Renal cortical epithelial cell (primary cell): ENCODE results near the gene LMBR1. TPM values are rescaled to one million over a fixed set of nuclear protein-coding genes. Genes with fewer than 3 reads are reported as not detected.
"Not testable (repeated sequence)": the region's sequence is repeated elsewhere in the genome, so short reads cannot be mapped to it uniquely, and the experiment has no call there.

Source experiments
- DNase-seq: peaks from one replicate; pipeline ENCODE4 v3.0.0-alpha.2; 2011; ENCODE audit warnings: low read depth
- total RNA-seq: library from RNA; depleted of rRNA; stranded (reverse); fragments of >200 nt; gene quantifications from 2 replicates; pipeline ENCODE4 v1.2.3, GENCODE V29; 2014

LMBR1 gene, protein sequence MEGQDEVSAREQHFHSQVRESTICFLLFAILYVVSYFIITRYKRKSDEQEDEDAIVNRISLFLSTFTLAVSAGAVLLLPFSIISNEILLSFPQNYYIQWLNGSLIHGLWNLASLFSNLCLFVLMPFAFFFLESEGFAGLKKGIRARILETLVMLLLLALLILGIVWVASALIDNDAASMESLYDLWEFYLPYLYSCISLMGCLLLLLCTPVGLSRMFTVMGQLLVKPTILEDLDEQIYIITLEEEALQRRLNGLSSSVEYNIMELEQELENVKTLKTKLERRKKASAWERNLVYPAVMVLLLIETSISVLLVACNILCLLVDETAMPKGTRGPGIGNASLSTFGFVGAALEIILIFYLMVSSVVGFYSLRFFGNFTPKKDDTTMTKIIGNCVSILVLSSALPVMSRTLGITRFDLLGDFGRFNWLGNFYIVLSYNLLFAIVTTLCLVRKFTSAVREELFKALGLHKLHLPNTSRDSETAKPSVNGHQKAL
- 65.2 and 66.5 TPM in 2 replicates for total RNA-seq

DNA sequence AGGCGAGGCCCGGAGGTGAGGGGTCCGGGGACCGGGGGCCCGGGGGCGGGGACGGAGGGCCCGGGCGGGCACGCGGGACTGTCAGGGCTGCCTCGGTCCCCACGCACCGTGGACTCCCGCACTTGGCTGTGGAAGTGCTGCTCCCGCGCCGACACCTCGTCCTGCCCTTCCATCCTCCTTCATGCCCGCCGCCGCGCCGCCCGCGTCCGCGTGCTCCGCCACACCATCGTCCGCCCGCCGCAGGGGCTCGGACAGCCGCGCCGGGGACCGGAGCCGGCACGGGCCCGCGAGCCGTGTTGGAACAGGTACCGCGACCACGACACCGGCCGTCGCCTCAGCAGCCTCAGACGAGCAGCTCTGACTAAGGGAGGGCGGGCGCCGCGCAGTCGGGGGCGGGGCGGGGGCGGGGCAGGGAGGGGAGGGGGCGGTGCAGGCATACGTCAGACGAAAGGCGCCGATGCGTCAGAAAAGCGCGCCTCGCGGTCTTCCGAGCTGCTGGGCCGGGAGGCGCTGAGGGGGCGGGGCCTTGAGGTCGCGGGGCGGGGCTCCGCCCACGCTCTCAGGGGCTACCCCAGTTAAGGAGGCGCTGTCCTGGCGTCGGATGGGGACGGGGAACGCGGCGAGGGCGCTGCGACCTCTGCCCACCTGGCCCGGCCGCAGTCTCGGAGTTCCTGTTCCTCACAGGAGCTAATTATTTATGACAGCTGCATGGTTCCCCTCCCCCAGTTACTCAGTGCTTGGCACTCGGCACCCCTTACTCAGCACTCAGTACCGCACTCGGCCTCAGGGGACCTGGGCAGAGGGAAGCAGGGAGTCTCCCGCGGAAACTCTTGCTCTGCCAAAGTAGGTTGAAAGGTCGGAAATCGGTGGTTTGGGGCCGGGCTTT lies at the start of gene LMBR1:
TSS of gene LMBR1 (minus strand) at position 363 of the 886 bp plus-strand sequence. CDS start at position 173, 190 bp downstream.
- DNase-seq = peak; percentile 82

DNA sequence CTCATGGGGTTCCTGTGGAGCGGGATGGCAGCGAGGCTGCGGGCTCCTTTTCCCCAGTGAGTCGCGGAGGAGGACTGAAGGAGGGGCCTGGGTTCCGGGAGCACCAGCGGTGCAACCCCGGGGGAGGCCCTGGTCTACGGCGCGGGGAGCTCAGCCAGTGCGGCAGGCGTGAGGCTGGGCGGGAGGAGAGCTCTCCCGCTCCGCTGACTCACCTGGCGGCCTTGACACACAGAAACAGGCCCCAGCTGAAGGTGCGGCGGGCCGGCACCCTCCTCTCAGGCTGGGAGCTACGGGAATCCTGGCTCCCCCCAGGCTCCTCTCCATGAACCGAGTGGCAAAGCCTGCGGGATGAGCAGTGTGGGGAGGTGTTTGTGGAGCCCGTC lies 49.7 kb upstream of the LMBR1 start:
- DNase-seq = no peak

DNA sequence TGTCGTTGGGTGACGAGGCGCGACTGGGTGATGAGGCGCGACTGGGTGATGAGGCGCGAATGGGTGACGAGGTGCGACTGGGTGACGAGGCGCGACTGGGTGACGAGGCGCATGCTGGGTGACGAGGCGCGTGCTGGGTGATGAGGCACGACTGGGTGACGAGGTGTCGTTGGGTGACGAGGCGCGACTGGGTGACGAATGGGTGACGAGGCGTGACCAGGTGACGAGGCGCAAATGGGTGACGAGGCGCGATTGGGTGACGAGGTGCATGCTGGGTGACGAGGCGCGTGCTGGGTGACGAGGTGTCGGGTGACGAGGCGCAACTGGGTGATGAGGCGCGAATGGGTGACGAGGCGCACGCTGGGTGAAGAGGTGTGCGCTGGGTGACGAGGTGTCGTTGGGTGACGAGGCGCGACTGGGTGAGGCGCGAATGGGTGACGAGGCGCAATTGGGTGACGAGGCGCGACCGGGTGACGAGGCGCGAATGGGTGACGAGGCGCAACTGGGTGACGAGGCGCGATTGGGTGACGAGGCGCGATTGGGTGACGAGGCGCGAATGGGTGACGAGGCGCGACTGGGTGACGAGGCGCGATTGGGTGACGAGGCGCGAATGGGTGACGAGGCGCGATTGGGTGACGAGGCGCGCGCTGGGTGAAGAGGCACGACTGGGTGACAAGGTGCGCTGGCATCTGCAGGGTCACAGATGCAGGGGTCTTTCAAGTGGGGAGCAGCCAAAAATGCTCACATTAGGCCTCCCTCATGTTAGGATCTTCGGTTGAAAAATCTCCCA lies 48.6 kb upstream of the LMBR1 start:
- DNase-seq = no peak

DNA sequence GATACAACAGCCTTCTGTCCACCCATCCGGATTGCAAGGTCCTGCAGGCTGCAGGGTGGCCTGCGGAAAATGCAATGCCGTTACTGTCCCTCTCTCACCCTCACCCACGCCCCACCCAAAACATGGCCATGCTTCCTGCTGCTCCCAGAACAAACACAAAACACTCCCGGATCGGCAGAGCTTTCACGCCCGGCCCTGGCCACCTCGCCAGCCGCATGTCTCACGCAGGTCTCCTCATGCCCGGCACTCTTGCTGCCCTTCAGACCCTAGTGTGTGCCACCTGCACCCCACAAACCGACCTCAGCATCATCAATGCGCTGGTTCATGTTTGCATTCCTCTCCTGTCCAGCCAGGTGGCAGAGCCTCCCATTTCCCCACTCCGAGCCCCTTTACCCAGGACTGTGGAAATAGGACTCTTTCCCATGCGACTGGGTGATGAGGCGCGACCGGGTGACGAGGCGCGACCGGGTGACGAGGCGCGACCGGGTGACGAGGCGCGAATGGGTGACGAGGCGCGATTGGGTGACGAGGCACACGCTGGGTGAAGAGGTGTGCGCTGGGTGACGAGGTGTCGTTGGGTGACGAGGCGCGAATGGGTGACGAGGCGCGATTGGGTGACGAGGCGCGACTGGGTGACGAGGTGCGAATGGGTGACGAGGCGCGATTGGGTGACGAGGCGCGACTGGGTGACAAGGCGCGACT lies 47.6 kb upstream of the LMBR1 start:
- no peak for DNase-seq

DNA sequence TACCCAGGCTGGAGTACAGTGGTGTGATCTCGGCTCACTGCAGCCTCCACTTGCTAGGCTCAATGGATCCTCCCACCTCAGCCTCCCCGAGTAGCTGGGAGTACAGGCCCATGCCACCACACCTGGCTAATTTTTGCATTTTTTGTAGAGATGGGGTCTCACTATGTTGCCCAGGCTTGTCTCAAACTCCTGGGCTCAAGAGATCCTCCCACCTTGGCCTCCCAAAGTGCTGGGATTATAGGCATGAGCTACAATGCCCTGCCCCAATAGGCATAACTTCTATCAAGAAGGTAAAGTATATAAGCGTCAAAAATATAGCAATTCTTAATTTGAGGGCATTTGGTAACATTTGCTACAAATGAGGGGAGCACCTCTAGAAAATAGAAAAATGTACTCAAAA lies 43.8 kb upstream of the LMBR1 start:
- not testable (repeated sequence) for DNase-seq

DNA sequence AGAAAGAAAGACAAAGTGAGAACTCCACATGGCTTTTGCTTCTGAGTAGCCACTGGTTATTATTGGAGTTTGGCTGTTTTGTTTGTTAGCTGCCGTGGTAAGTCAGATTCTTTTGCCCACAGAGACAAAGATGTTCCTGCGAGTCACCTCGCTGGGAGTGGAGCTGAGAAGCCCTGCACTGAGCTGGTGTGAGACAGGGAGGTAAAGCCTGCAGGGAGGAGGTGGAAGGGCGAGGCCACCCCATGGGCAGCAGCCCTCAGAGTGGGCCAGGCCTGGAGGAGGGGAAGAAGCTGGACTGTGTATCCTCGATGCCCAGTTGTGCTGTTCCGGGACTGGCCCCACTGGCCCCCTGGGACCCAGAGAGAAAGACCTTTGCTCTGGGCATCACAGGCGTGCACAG lies 42.3 kb upstream of the LMBR1 start:
- DNase-seq = peak; percentile 39

DNA sequence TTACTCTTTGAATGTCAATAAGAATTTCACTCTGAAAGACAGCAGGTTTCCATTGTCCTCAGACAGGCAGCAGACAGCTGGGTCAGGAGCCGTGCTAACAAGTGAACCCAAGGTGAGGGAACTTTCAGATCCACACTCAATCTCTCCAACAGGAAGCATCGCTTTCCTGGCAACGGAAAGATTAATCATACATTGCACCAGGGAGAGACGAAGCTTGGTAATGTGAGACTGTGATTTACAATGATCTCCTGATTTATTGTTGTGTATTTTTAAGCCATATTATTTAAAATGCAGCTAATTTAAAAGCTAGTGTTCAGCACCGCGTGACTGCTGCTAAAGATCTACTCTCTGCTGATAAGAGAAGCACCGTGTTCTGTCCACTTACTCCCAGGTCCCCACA lies 39.0 kb upstream of the LMBR1 start:
- no peak for DNase-seq

DNA sequence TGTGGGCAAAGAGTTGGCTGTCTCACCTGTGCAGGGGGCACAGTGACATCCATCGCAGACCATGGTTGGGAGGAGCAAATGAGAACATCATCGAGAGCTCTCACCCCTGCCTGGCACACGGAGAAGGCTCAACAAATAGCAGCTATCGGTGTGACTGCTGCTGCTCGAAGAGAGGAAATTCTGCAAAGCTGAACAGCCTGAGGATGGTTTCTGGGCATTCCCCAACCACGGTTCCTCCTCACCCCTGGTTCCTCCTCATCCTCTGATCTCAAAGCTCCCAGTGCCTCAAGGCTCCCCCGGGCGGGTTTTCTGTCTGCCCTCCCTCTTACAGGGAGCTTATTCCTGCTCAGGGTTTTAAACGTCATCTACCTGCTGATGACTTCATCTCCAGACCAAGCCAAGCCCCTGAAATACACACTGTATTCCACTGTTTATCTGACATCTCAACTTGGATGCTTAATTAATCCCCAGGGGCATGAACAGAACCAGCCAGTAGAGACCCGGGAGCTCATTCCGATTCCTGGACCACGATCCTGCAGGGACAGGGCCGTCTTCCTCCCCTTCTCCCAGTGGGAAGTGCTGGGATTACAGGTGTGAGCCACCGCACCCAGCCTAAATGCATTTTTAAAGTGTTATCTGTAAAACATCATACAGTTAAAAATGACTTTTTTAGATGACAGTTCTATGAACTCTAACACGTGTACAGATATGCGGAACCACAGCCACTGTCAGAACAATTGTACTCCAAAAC lies 37.0 kb upstream of the LMBR1 start:
- no peak for DNase-seq

DNA sequence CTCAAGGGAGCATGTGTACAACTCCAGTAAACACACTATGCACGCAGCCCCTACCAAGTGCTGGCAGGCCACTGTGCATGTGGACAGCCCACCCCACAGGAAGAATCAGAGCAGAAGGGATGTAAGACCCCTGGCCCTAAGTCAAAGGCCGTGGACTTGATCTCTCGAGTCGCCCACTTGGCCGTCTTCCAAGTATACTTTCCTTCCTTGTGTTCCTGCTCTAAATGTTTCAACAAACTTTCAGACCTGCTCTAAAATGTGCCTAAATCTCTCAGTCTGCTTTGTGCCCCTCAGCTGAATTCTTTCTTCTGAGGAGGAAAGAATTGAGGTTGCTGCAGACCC lies 35.4 kb upstream of the LMBR1 start:
- no peak for DNase-seq

DNA sequence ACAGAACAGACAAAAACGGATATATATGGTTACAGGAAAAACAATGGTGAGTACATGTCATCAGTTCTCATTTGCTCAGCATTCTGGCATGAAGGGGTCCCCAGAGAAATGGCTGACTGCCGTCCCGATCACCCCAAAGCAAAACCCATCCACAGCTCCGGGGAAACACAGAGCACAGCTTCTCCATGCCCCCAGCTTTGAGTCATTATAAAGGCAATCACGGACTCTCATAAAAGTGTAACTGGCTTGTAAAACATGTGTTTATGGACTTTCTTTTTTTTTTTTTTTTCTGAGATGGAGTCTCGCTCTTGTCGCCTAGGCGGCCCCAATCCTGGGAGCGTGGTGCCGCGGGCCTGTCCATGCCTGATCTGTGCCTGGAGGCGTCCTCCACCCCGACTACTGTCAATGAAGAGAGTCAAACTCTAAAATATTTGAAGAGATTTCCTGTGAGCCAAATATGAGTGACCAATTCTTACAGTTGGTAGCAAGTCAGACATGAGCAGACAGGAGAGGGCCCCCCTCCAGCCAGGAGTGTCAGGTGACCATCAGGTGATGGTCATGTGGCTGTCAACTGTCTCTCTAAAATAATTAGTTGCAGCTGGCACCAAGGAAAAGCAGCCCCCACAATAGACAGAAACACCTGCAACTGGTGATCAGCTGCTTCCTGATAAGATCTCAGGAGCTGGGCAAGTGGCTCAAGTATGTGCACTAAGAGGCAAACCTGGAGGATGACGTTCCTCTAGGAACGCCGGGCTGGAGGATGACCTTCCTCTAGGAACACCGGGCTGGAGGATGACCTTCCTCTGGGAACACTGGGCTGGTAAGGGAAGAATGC lies 34.8 kb upstream of the LMBR1 start:
- no peak for DNase-seq

DNA sequence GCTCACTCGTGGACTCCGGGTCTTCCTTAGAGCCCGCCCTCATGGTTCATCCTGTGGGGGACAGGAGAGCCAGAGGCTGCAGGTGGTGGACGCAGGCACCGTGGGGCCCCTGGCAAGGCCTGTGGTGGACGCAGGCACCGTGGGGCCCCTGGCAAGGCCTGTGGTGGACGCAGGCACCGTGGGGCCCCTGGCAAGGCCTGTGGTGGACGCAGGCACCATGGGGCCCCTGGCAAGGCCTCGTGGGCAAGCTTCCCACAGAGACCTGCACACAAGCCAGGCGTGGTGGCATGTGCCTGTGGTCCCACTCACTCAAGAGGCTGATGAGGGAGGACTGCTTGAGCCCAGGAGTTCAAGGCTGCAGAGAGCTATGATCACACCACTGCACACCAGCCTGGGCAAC lies 32.8 kb upstream of the LMBR1 start:
- DNase-seq = not testable (repeated sequence)

DNA sequence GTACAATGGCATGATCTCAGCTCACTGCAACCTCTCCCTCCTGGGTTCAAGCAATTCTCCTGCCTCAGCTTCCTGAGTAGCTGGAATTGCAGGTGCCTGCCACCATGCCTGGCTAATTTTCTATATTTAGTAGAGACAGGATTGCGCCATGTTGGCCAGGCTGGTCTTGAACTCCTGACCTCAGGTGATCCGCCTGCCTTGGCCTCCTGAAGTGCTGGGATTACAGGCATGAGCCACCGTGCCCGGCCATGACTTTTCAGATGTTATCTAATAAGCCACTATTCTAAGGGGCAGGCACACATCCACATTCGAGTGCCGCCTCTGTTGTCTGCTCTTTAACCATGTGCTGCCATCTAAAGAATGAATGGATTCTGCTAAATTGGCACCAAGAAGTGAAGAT lies 29.3 kb upstream of the LMBR1 start:
- not testable (repeated sequence) for DNase-seq

DNA sequence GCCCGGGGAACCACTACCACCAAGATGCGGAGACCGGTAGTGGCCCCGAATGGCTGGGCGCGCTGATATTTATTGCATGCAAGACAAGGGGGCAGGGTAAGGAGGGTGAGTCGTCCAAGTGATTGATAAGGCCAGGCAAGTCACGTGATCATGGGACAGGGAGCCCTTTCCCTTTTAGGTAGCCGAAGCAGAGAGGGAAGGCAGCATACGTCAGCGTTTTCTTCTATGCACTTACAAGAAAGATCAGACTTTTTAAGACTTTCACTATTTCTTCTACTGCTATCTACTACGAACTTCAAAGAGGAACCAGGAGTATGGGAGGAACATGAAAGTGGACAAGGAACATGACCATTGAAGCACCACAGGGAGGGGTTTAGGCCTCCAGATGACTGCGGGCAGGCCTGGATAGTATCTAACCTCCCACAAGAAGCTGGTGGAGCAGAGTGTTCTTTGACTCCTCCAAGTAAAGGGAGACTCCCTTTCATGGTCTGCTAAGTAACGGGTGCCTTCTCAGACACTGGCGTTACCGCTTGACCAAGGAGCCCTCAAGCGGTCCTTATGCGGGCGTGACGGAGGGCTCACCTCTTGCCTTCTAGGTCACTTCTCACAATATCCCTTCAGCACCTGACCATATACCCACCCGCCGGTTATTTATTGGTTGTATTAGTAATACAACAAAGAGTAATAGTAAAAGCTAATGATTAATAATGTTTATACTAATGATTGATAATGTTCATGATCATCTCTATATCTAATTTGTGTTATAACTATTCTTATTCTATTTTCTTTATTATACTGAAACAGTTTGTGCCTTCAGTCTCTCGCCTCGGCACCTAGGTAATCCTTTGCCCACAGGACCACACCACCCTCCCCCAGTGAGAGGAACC lies 27.7 kb upstream of the LMBR1 start:
- not testable (repeated sequence) for DNase-seq

DNA sequence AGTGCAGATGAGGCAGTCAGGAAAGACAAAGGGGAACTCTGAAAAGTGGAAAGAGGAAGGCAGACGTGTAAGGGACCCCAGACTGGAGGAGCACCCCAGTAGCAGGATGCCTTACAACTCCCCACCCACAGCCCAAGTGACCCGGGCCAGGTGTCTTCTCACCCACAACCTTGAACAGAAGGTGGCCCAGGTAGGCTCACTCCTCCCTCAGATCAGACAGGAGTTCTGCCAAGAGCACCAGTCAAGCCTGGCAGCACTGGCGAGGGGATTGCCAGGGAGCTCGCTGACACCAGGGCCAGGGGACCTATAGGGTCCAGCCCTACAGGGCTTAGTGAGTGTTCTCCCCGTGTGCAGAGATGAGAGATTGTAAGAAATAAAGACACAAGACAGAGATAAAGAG lies 27.1 kb upstream of the LMBR1 start:
- no peak for DNase-seq

DNA sequence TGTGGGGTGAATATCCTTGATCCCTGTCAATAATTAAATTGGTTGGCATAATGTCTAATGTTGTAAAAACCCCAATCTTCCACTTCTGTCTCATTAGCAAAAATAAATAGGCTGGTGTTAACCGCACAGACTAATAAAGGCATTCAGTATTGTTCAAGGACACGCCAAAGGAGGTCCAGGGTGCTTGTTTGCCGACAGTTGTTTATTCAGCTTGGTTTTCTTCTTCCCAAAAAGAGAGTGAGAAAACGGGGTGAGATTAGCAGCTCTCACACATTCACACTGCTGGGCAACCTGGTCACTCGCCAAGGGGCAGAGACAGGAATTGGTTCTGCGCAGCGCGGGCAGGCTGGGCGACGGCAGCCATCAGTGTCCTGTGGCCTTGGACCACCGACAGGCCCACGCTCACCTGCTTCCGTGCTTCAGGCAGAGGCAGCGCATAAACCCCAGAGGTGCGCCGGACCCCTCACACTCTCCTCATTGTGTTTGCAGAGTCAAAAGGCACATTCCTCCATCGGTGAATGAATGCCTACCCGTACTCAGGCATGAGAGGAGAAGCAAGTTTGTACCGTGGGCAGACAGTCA lies 26.2 kb upstream of the LMBR1 start:
- peak; percentile 73 for DNase-seq

DNA sequence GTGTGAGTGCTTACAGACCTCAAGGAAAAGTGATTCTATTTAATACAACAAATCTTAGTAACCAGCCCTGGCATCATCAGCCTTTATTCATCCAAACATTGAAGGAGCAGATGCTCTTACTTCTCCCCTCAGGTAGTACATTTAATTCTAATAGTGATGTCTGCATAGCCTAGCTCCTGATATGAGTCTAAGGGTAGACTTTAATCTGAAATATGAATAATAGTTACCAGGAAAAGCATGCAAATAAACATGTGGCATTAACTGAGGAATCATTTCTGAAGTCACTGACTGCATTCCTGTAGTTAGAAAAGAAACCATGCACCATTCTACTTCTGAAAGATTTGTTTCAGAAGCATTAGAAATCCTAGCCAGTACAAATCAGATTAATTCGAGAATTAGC lies 25.7 kb upstream of the LMBR1 start:
- no peak for DNase-seq

DNA sequence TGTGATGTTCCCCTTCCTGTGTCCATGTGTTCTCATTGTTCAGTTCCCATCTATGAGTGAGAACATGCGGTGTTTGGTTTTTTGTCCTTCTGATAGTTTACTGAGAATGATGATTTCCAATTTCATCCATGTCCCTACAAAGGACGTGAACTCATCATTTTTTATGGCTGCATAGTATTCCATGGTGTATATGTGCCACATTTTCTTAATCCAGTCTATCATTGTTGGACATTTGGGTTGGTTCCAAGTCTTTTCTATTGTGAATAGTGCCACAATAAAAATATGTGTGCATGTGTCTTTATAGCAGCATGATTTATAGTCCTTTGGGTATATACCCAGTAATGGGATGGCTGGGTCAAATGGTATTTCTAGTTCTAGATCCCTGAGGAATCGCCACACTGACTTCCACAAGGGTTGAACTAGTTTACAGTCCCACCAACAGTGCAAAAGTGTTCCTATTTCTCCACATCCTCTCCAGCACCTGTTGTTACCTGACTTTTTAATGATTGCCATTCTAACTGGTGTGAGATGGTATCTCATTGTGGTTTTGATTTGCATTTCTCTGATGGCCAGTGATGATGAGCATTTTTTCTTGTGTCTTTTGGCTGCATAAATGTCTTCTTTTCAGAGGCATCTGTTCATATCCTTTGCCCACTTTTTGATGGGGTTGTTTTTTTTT lies 16.7 kb upstream of the LMBR1 start:
- not testable (repeated sequence) for DNase-seq

DNA sequence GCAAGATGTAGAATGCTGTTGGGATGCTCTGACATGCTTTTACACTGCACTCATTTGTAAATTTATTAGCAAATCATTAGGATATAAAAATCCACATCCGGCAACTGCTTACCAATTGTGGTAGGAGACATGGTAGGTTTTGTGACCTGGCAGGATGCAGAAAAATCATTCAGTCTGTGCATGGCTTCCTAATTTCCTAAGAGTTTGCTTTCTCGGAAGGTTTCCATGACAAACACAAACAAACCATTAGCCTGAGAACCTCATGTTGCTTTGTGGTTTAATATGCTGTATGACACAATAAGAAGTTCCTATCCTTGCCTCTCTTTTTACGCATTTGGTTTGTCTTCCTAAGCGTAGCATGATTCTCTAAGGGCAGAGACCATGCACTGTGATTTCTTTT lies 14.7 kb upstream of the LMBR1 start:
- DNase-seq = peak; percentile 62
